HepG2 (cell line): ENCODE measurements around the gene ZFP69. TPM values are rescaled to one million over a fixed set of nuclear protein-coding genes. Genes with fewer than 3 reads are reported as not detected.
A peak's percentile ranks its signal among the peaks of the same experiment; 100 is the strongest.

Experiments used
- ARID5B ChIP-seq: IDR thresholded peaks from 2 replicates; pipeline ENCODE4 v1.4.0; 2020; ENCODE audit warnings: mild to moderate bottlenecking, missing genetic modification reagents
- ATRX ChIP-seq: sonication (generic); formaldehyde crosslinking; IDR thresholded peaks from 2 replicates; pipeline ENCODE4 v1.4.0; 2020; ENCODE audit warnings: missing genetic modification reagents, borderline replicate concordance
- DDIT3 ChIP-seq: sonication (generic); formaldehyde crosslinking; IDR thresholded peaks from 2 replicates; pipeline ENCODE4 v1.4.0; 2020; ENCODE audit warnings: mild to moderate bottlenecking, missing genetic modification reagents
- KLF13 ChIP-seq: sonication (generic); formaldehyde crosslinking; IDR thresholded peaks from 2 replicates; pipeline ENCODE4 v1.4.0; 2020; ENCODE audit warnings: mild to moderate bottlenecking, missing genetic modification reagents
- KMT2B ChIP-seq: IDR thresholded peaks from 2 replicates; pipeline ENCODE4 v1.6.1; 2016; ENCODE audit warnings: missing genetic modification reagents, missing compliant biosample characterization
- MTERF4 ChIP-seq: sonication (generic); formaldehyde crosslinking; IDR thresholded peaks from 2 replicates; pipeline ENCODE4 v1.8.0; 2023; ENCODE audit warnings: mild to moderate bottlenecking, missing genetic modification reagents
- NRL ChIP-seq: sonication (generic); formaldehyde crosslinking; IDR thresholded peaks from 2 replicates; pipeline ENCODE4 v1.5.0; 2020; ENCODE audit warnings: missing genetic modification reagents, mild to moderate bottlenecking, moderate library complexity, borderline replicate concordance
- PHF20 ChIP-seq: sonication (generic); formaldehyde crosslinking; IDR thresholded peaks from 2 replicates; pipeline ENCODE4 v1.5.0; 2020; ENCODE audit warnings: mild to moderate bottlenecking, missing genetic modification reagents
- POLR2A ChIP-seq, 2 experiments: IDR thresholded peaks; 2 replicates each; pipeline ENCODE4 v1.6.1; 2011; ENCODE audit warnings: low read depth in 2 of 2, low read length in 2 of 2, mild to moderate bottlenecking in 1 of 2, moderate library complexity in 1 of 2; ENCODE audit not compliant: insufficient read depth in 1 of 2
- SAP130 ChIP-seq: IDR thresholded peaks from 2 replicates; pipeline ENCODE4 v1.6.1; 2016; ENCODE audit warnings: low read depth
- TAF15 ChIP-seq: fragments of 200-400 bp; formaldehyde crosslinking; IDR thresholded peaks from one replicate; pipeline ENCODE4 v1.6.1; 2018; ENCODE audit warnings: mild to moderate bottlenecking, low read depth, low read length; ENCODE audit not compliant: poor library complexity, severe bottlenecking
- ZBTB7B ChIP-seq: sonication (generic); formaldehyde crosslinking; IDR thresholded peaks from 2 replicates; pipeline ENCODE4 v1.4.0; 2020; ENCODE audit warnings: missing genetic modification reagents
- ZNF318 ChIP-seq: sonication (generic); formaldehyde crosslinking; IDR thresholded peaks from 2 replicates; pipeline ENCODE4 v1.4.0; 2020; ENCODE audit warnings: mild to moderate bottlenecking, missing genetic modification reagents
- polyA plus RNA-seq, 8 experiments: library from polyadenylated mRNA; depleted of rRNA in 3 of 8; stranded (reverse) in 7 of 8; unstranded in 1 of 8; fragments of >200 nt; fragmentation: Illumina TruSeq in 4 of 8; extraction: Trizol in 4 of 8; gene quantifications; 2 replicates each; pipeline versions ENCODE4 v1.2.1 to v1.2.3, GENCODE V29; 2011 to 2016; ENCODE audit warnings: low read depth in 4 of 8, missing spikeins in 1 of 8, mixed read lengths in 1 of 8; ENCODE audit not compliant: insufficient read depth in 1 of 8
- total RNA-seq, 5 experiments: library from RNA; depleted of rRNA; stranded (reverse); fragments of >200 nt; fragmentation: Illumina TruSeq; extraction: Trizol; gene quantifications; 2 replicates each; pipeline ENCODE4 v1.2.3, GENCODE V29; 2016; ENCODE audit warnings: low read depth in 1 of 5

The ZFP69 gene
- total and polyA plus RNA-seq, 2 of the 13 experiments (the other 11 are each of a cell fraction or from before 2014, with no cell fraction given): 2.6 to 5.6 TPM

- no peak for TF ChIP-seq MTERF4 (CRISPR knock-in tag)
- TF ChIP-seq ZNF318 (CRISPR knock-in tag): 0 out of 2 replicates have a peak, but pooled peaks have one; percentile 45
- no peak for TF ChIP-seq DDIT3 (CRISPR knock-in tag)
- TF ChIP-seq ZBTB7B (CRISPR knock-in tag): no peak
- no peak for TF ChIP-seq PHF20
- TF ChIP-seq POLR2A (IDR thresholded peaks at IDR 0.05; ENCODE audit: insufficient read depth in 1 of 2, low read depth in 2 of 2, low read length in 2 of 2): peak in 1 of 2 experiments; percentile 50; a peak in 1 of 4 replicates
- TF ChIP-seq KLF13 (CRISPR knock-in tag): no peak
- TF ChIP-seq ARID5B (CRISPR knock-in tag): no peak
- TF ChIP-seq TAF15: no peak
- TF ChIP-seq SAP130 (CRISPR knock-in tag): peak; percentile 68; the same call in 1 of the 2 replicates
- TF ChIP-seq NRL (CRISPR knock-in tag): 0 out of 2 replicates have a peak, but pooled peaks have one; percentile 43
- TF ChIP-seq KMT2B (CRISPR knock-in tag): peak; percentile 69; the same call in 1 of the 2 replicates
- TF ChIP-seq ATRX (CRISPR knock-in tag): no peak
Observed at GRCh38 chr1:40450495-40451237, 26.4 kb upstream of the ZFP69 start (continued).
